Liver (tissue), 3 donors: ENCODE results near the gene RXFP2.

ENCODE experiments used
- EGR1 ChIP-seq, 2 donors: IDR thresholded peaks; 2 replicates each; pipeline ENCODE4 v1.6.1; 2016 to 2018; ENCODE audit warnings: antibody characterized with exemption in 2 of 2, low read depth in 2 of 2
- RAD21 ChIP-seq, 2 donors: IDR thresholded peaks; 2 replicates each; pipeline ENCODE4 v1.6.1; 2016; ENCODE audit warnings: antibody characterized with exemption in 2 of 2, mild to moderate bottlenecking in 2 of 2
- TF ChIP-seq, protein P1 (sequence below): fragments of 150-350 bp; IDR thresholded peaks from 2 replicates; pipeline ENCODE4 v1.5.1; 2017; ENCODE audit warnings: improper control_type of control experiment, low read depth, low read length; ENCODE audit not compliant: missing input control
- TF ChIP-seq, protein P2 (sequence below): IDR thresholded peaks from 2 replicates; pipeline ENCODE4 v1.6.1; 2016; ENCODE audit warnings: antibody characterized with exemption
- TF ChIP-seq, protein P3 (sequence below): IDR thresholded peaks from 2 replicates; pipeline ENCODE4 v1.6.1; 2016; ENCODE audit warnings: antibody characterized with exemption
- donor health status: healthy.
- donor health status: healthy.

DNA sequence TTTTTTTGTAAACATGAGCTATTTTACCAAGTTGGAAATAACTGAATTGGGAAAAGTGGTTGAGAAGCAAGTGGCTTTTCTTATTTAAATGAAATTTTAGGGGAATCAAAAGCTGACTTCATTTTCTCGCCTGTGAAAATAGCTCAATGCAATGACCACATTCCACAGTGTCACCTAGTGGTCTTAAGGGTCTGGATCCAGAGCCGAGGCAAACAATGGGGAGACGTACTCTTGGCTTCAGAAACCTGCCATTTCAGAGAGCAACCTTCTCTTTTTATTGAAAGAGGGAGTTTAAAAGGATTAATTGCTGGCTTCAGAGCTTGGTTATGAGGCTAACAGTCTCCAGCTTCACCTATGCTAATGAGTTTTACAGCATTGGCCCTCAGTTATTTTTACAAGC is 39.7 kb upstream of the RXFP2 start:
- TF ChIP-seq, protein P1, sequence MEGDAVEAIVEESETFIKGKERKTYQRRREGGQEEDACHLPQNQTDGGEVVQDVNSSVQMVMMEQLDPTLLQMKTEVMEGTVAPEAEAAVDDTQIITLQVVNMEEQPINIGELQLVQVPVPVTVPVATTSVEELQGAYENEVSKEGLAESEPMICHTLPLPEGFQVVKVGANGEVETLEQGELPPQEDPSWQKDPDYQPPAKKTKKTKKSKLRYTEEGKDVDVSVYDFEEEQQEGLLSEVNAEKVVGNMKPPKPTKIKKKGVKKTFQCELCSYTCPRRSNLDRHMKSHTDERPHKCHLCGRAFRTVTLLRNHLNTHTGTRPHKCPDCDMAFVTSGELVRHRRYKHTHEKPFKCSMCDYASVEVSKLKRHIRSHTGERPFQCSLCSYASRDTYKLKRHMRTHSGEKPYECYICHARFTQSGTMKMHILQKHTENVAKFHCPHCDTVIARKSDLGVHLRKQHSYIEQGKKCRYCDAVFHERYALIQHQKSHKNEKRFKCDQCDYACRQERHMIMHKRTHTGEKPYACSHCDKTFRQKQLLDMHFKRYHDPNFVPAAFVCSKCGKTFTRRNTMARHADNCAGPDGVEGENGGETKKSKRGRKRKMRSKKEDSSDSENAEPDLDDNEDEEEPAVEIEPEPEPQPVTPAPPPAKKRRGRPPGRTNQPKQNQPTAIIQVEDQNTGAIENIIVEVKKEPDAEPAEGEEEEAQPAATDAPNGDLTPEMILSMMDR = no peak
- TF ChIP-seq, protein P2, sequence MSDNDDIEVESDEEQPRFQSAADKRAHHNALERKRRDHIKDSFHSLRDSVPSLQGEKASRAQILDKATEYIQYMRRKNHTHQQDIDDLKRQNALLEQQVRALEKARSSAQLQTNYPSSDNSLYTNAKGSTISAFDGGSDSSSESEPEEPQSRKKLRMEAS = no peak
- TF ChIP-seq, protein P3, sequence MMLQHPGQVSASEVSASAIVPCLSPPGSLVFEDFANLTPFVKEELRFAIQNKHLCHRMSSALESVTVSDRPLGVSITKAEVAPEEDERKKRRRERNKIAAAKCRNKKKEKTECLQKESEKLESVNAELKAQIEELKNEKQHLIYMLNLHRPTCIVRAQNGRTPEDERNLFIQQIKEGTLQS = no peak
- TF ChIP-seq RAD21 (IDR thresholded peaks at IDR 0.05) (no peak), EGR1 (IDR thresholded peaks at IDR 0.05; ENCODE audit: low read depth in 2 of 2) (no peak)
